ENCODE measurements around the gene CLEC2D.

DNA sequence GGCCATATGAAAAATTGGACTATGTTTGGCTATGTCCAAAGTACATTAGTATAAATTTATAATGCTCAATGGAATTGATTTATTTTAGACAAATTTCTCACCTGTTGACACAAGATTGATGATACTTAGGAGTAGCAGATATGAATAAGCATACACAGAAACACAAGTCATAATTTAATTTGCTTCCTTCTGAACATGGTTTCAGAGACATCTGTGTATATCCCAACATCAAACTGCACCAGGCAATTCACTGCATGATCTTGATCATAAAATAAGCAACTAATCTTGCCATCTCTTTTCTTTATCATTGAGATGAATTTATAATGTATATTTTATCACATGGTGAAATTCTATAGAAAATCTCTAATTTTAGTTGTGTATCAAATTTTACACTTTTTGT is 59.6 kb downstream of the CLEC2D start:
- TF ChIP-seq, protein P1, sequence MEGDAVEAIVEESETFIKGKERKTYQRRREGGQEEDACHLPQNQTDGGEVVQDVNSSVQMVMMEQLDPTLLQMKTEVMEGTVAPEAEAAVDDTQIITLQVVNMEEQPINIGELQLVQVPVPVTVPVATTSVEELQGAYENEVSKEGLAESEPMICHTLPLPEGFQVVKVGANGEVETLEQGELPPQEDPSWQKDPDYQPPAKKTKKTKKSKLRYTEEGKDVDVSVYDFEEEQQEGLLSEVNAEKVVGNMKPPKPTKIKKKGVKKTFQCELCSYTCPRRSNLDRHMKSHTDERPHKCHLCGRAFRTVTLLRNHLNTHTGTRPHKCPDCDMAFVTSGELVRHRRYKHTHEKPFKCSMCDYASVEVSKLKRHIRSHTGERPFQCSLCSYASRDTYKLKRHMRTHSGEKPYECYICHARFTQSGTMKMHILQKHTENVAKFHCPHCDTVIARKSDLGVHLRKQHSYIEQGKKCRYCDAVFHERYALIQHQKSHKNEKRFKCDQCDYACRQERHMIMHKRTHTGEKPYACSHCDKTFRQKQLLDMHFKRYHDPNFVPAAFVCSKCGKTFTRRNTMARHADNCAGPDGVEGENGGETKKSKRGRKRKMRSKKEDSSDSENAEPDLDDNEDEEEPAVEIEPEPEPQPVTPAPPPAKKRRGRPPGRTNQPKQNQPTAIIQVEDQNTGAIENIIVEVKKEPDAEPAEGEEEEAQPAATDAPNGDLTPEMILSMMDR (IDR thresholded peaks at IDR 0.05; ENCODE audit: low read depth, low read length, missing input control), result no peak
- TF ChIP-seq JUND (IDR thresholded peaks at IDR 0.05) (no peak), RAD21 (IDR thresholded peaks at IDR 0.05) (no peak), TAF1 (conservative IDR thresholded peaks at IDR 0.05) (no peak), RXRA (IDR thresholded peaks at IDR 0.05) (no peak), SP1 (IDR thresholded peaks at IDR 0.05) (no peak), EGR1 (IDR thresholded peaks at IDR 0.05; ENCODE audit: low read depth in 2 of 2) (no peak), NR2F2 (IDR thresholded peaks at IDR 0.05) (no peak), HNF4G (IDR thresholded peaks at IDR 0.05) (no peak)
- TF ChIP-seq, protein P2, sequence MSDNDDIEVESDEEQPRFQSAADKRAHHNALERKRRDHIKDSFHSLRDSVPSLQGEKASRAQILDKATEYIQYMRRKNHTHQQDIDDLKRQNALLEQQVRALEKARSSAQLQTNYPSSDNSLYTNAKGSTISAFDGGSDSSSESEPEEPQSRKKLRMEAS (IDR thresholded peaks at IDR 0.05), result no peak
- TF ChIP-seq, protein P3, sequence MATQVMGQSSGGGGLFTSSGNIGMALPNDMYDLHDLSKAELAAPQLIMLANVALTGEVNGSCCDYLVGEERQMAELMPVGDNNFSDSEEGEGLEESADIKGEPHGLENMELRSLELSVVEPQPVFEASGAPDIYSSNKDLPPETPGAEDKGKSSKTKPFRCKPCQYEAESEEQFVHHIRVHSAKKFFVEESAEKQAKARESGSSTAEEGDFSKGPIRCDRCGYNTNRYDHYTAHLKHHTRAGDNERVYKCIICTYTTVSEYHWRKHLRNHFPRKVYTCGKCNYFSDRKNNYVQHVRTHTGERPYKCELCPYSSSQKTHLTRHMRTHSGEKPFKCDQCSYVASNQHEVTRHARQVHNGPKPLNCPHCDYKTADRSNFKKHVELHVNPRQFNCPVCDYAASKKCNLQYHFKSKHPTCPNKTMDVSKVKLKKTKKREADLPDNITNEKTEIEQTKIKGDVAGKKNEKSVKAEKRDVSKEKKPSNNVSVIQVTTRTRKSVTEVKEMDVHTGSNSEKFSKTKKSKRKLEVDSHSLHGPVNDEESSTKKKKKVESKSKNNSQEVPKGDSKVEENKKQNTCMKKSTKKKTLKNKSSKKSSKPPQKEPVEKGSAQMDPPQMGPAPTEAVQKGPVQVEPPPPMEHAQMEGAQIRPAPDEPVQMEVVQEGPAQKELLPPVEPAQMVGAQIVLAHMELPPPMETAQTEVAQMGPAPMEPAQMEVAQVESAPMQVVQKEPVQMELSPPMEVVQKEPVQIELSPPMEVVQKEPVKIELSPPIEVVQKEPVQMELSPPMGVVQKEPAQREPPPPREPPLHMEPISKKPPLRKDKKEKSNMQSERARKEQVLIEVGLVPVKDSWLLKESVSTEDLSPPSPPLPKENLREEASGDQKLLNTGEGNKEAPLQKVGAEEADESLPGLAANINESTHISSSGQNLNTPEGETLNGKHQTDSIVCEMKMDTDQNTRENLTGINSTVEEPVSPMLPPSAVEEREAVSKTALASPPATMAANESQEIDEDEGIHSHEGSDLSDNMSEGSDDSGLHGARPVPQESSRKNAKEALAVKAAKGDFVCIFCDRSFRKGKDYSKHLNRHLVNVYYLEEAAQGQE (IDR thresholded peaks at IDR 0.05), result no peak
- TF ChIP-seq, protein P4, sequence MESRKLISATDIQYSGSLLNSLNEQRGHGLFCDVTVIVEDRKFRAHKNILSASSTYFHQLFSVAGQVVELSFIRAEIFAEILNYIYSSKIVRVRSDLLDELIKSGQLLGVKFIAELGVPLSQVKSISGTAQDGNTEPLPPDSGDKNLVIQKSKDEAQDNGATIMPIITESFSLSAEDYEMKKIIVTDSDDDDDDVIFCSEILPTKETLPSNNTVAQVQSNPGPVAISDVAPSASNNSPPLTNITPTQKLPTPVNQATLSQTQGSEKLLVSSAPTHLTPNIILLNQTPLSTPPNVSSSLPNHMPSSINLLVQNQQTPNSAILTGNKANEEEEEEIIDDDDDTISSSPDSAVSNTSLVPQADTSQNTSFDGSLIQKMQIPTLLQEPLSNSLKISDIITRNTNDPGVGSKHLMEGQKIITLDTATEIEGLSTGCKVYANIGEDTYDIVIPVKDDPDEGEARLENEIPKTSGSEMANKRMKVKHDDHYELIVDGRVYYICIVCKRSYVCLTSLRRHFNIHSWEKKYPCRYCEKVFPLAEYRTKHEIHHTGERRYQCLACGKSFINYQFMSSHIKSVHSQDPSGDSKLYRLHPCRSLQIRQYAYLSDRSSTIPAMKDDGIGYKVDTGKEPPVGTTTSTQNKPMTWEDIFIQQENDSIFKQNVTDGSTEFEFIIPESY (IDR thresholded peaks at IDR 0.05), result no peak

Data from liver (tissue), 3 donors.